ENCODE measurements around the gene SLC39A9.

DNA sequence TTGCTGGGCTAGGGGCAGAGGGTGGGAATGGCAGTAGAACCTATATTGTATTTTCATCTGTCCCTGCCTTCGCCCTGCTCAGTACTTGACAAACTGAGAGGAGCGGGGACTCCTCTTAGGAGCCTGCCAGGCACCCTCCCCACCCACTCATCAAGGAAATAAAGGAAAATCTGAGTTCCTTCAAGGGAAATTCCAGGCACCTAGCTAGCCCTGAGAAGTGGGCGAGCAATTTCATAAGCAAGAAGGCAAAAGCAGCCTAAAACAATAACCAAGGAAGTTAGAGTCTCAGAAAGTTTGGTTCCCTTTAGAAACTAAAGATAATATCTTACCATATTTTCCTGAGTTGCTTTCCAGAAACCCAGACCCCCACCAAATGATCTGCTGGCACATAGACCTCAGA, 75.5 kb downstream of the SLC39A9 start:
- TF ChIP-seq, protein P1, sequence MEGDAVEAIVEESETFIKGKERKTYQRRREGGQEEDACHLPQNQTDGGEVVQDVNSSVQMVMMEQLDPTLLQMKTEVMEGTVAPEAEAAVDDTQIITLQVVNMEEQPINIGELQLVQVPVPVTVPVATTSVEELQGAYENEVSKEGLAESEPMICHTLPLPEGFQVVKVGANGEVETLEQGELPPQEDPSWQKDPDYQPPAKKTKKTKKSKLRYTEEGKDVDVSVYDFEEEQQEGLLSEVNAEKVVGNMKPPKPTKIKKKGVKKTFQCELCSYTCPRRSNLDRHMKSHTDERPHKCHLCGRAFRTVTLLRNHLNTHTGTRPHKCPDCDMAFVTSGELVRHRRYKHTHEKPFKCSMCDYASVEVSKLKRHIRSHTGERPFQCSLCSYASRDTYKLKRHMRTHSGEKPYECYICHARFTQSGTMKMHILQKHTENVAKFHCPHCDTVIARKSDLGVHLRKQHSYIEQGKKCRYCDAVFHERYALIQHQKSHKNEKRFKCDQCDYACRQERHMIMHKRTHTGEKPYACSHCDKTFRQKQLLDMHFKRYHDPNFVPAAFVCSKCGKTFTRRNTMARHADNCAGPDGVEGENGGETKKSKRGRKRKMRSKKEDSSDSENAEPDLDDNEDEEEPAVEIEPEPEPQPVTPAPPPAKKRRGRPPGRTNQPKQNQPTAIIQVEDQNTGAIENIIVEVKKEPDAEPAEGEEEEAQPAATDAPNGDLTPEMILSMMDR (IDR thresholded peaks at IDR 0.05), result no peak
- TF ChIP-seq EZH2 (IDR thresholded peaks at IDR 0.05; ENCODE audit: borderline replicate concordance, insufficient read depth, low read depth, low read length, poor library complexity, severe bottlenecking), result no peak

All from B cell (primary cell).